ENCODE measurements around the gene UNC5A.

The UNC5A gene

GRCh38 chr5:176781638-176782570 lies 28.5 kb upstream of the UNC5A start:
- no peak for DNase-seq

- DNase-seq = no peak
These were observed 25.9 kb upstream of the UNC5A start for GRCh38 chr5:176784218-176785165.

- DNase-seq = no peak
These were observed 24.9 kb upstream of the UNC5A start for GRCh38 chr5:176785184-176786145.

- DNase-seq = no peak
These were observed 22.7 kb upstream of the UNC5A start for GRCh38 chr5:176787676-176788075.

GRCh38 chr5:176788091-176788490 lies 22.3 kb upstream of the UNC5A start:
- no peak for DNase-seq

- DNase-seq = no peak
These were observed 21.2 kb upstream of the UNC5A start for GRCh38 chr5:176788941-176789872.

GRCh38 chr5:176789873-176790615 lies 20.3 kb upstream of the UNC5A start:
- no peak for DNase-seq

GRCh38 chr5:176790941-176791340 lies 19.4 kb upstream of the UNC5A start:
- DNase-seq = no peak

GRCh38 chr5:176792655-176793342 lies 17.6 kb upstream of the UNC5A start:
- no peak for DNase-seq

GRCh38 chr5:176793343-176793699 lies 17.0 kb upstream of the UNC5A start:
- no peak for DNase-seq

- DNase-seq = no peak
These were observed 16.6 kb upstream of the UNC5A start for GRCh38 chr5:176793736-176794135.

GRCh38 chr5:176794509-176794908 lies 15.8 kb upstream of the UNC5A start:
- no peak for DNase-seq

GRCh38 chr5:176796411-176796810 lies 13.9 kb upstream of the UNC5A start:
- no peak for DNase-seq

GRCh38 chr5:176796970-176797369 lies 13.4 kb upstream of the UNC5A start:
- DNase-seq = no peak

GRCh38 chr5:176797456-176798050 lies 12.8 kb upstream of the UNC5A start:
- no peak for DNase-seq

- DNase-seq = no peak
These were observed 12.1 kb upstream of the UNC5A start for GRCh38 chr5:176798086-176798876.

- DNase-seq = no peak
These were observed 11.4 kb upstream of the UNC5A start for GRCh38 chr5:176798949-176799348.

- no peak for DNase-seq
These were observed 10.9 kb upstream of the UNC5A start for GRCh38 chr5:176799488-176799887.

GRCh38 chr5:176800024-176800423 lies 10.3 kb upstream of the UNC5A start:
- DNase-seq = no peak
